Fibroblast of peridontal ligament (primary cell): Measurements from ENCODE around the gene EIF2S1.
"Not testable (repeated sequence)": the region's sequence is repeated elsewhere in the genome, so short reads cannot be mapped to it uniquely, and the experiment has no call there.

Experiments
- DNase-seq: peaks from one replicate; pipeline ENCODE4 v3.0.0-alpha.2; 2010; ENCODE audit errors: extremely low read depth

EIF2S1 gene

DNA sequence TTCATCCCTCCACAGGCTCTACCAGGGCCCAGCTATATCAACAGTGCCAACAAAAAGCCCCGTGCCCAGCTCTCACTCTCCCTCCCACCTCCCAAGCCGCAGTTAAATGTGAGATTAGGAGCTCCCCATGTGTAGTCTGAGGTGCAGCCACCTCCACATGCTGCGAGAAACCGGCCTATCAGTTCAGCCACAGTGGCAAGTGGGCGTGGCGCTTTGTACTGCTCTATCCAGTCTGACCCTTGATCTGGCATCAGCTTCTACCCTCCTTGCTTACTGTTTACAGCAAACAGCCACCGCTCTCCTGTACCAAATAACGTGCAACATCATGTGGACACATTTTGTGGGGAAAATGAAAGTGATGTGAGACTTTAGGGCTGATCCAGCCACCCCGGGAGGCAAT is 50.2 kb downstream of the EIF2S1 start:
- DNase-seq, result no peak

DNA sequence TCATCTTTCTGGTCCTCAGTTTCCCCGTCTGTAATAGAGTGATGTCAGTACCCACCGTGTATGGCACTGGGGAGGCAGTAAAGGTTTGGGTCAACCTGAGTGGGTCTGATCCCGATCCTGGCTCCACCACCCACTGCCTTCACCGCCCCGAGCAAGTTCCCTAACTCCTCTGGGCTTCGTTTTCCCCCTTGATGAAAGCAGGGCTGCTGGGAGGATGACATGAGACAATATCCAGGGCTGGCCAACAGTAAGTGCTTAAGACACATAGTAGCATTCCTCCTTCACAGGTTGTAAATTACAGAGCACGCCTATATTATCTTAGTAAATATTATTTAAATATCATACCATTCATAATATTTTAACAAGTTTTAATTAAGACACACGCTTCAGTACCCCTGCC is 51.2 kb downstream of the EIF2S1 start:
- DNase-seq, result no peak

DNA sequence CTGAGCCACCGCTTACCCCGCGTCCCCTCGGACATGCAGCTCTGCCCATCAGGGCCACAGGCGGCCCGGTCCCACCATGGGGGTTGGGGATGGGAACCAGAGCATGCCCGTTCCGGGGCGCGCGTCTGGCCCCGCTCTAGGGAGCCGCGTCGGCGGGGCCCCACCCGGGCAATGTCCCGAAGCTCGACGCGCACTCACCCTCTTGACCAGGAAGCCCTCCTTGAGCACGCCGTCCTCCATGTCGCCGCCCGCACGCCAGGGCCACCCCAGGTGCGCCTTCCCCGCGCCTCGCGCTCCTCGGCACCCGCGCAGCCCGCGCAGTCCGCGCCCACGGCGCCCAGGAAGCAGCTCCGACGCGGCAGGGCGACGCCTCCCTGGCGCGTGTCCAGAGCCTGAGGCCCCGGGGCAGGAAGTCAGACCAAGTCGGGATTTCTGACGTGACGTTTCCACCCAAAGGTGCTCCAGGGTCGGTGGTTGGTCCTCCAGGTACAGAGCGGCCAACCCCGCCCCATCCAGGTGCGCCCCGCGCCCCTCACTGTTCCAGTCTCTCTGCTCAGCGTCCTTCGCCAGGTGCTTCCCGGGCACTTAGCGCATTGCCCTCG is 51.8 kb downstream of the EIF2S1 start, which contains the start of gene PLEK2:
PLEK2 (minus strand) TSS at position 346 of the 602 bp plus-strand sequence; CDS start at position 240, 106 bp downstream.
- no peak for DNase-seq

DNA sequence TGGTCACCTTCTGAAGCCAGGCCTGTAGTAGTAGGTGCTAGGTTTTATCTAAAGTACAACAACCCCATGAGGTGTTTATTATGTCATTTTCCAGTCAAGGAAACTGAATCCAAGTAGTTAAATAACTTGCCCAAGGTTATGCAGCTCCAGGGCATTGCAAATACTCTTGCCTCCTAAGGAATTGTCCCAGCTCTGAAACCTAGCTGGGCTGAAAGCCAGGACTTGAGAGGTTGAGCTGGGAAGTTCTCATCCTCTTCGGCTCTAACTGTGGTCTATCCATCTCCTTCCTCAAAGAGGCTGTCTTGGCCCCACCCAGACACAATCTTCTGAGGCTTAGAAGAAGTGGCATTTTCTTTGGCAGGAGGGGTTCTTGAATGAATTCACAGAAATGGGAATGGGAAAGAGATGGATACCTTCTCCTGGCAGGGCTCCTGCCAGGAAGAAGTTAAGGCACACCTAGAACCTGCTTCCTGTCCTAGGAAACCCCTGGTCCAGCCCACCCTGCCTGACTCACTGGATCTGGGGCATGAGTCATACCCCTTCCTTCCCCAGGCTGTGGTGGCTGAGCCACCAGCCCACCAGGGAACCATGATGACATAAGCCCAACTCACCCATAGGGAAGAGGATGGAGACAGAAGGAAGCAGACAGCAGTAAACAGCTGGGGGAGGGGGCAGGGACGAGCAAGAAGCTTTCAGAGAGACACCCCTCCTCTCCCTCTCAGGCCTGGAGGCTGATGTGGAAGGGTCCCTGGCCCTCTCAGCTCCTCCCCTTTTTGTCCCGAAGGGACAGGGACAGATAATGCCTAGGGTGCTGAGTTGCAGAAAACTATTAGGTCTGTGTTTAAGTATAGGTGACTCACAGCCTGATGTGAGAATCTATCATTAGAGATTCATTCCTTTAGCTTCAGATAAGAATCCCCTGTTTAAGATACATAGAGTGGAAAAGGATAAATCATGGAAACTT is 54.0 kb downstream of the EIF2S1 start:
- DNase-seq, result peak; percentile 13

DNA sequence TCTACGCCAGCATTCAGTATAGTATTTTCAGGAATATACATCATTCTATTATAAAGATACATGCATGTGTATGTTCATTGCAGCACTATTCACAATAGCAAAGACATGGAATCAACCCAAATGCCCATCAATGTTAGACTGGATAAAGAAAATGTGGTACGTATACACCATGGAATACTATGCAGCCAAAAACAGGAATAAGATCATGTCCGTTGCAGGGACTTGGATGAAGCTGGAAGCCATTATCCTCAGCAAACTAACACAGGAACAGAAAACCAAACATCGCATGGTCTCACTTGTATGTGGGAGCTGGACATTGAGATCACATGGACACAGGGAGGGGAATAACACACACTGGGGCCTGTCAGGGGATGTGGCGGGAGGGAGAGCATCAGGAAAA is 55.5 kb downstream of the EIF2S1 start:
- DNase-seq, result not testable (repeated sequence)

DNA sequence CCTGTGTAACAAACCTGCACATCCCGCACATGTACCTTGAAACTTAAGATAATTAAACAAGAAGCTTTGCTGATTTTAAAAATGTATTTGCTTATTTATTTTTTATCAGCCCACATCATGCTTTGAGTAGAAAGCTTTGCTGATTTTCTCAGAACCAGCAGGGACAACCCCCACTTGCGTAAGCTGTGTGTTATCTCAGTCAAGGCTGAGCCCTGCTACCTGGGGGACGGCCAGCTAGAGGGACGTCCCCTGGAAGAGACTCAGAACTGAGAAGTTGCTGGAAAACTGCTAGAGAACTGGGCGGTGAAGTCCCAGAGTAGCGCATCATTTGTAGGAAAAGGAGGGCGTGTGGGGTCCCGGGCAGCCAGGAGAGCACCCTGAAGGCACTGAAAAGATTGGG is 56.0 kb downstream of the EIF2S1 start:
- DNase-seq, result no peak

DNA sequence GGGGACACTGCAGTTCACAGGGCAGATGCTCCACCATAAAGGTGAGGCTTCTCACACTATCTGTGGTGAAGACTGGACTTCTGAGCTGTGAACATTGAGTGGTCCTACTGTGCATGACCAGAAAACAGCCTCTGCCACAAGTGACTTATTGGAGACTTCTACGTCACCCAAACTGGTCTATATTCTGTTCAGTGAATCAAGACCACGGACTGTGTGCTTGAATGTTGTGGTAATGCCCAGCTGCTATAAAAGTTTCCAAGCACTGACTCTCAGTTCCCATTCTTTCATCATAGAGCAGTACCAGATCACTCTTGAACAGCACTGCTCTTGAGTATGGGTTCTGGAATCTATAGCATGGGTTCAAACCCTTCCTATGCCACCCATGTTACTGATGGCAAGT is 56.7 kb downstream of the EIF2S1 start:
- no peak for DNase-seq

DNA sequence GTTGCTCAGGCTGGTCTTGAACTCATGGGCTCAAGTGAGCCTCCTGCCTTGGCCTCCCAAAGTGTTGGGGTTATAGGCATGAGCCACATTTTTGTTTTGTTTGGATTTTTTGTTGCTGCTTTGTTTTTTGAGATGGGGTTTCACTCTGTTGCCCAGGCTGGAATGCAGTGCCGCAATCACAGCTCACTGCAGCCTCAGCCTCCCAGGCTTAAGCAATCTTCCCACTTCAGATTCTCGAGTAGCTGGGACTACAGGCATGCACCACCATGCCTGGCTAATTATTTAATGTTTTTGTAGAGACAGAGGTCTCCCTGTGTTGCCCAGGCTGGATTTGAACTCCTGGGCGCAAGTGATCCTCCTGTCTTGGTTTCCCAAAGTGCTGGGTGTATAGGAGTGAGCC is 57.5 kb downstream of the EIF2S1 start:
- DNase-seq, result peak; percentile 20

DNA sequence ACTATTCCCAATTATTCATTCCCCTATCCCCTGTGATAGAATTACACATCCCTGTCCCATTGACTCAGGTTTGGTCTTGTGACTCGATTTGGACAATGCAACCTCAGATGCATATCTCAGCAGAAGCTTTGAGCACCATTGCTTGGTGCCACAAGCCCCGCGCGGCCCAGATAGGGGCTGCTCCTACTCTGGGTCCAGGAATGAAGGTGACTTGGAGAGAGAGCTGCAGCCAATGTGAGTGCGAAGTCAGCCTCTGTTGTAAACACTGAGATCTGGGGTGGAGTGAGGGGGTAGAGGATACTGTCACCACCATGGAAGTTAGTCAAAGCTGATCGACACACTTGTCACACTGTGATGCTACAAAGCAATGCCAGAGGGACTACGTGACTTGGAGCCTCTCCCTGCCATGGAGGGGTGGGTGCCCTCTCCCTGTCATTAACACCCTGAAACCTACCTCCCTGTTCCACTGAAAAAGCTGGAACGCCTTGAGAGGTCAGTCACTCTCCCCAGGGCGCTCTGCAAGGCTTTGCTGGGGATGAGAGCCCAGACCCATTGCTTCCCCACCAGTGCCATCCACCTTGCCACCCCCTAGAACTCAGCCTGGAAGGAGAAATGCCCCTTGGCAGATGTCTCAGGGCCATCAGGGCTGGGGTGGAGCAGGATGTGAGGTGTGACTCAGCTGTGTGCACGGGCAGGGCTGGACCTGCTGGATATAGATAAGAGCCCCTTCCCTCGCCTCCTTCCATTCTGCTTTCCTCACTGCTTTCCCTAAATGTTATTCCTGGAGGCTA is 58.5 kb downstream of the EIF2S1 start:
- no peak for DNase-seq

DNA sequence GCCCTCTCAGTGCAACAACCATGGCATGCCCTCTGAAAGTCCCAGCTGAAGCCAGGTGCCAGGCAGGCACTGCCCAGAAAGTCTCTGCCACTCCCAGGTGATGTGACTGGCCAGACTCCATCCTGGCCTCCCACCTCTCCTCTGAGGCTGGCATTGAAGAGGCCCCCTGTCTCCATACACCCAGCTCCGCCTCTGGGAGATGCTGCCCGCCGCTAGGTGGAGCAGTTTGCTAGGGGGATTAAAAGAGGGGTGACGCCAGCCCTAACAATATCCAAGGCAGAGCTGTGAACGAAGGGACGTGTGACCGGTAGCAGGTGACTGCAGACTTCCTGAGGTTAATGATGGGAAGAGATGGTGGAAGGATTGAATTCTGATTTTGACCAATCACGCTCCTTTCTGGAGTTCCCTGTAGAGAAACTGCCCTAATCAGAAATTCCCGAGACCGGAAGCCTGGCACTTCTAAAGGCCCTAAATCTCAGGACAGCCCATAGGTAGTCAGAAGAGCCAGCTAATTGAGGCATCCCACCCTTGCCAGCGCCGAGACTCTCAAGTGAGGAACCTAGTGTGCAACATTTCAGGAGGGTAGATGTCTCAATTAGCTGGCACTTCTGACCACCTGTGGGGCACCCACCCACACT is 60.1 kb downstream of the EIF2S1 start:
- DNase-seq, result no peak

DNA sequence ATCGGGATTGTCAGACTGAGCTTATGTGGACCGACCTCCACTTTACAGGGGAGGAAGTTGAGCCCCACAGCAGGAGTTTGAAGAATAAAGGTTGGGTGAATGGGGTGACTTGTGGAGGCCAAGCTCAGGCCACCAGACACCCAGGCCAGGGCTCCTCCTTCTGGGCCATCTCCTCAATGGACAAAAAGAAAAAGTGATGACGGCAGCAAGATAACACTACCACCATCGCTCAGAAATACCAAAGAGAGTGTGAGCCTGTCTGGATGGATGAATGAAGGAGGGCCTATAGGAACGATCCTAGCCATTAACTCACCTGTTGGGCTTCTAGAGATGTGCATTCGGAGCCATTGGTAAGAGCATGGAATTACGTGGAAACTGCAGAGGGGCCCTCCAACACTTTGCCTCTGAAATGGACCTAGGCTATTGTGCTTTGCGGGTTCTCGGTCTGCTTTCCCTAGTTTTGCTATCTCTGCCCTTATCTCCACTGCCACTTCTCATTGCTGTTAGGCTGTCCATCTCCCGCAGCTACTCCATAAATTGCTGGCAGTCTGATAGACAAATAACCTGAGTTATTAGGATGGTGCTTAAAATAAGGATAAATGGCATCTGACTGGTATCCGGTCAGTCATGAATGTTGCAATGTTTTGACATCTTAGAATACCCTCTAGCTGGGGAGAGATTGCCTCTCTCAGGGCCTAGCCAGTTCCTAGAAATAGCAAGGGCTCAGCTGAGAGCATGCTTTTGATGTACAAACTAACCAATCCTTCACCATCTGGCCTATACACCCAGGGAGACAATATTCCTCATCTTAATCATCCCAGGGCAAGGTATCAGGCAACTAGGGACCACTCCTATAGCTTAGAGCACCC is 61.5 kb downstream of the EIF2S1 start:
- no peak for DNase-seq

DNA sequence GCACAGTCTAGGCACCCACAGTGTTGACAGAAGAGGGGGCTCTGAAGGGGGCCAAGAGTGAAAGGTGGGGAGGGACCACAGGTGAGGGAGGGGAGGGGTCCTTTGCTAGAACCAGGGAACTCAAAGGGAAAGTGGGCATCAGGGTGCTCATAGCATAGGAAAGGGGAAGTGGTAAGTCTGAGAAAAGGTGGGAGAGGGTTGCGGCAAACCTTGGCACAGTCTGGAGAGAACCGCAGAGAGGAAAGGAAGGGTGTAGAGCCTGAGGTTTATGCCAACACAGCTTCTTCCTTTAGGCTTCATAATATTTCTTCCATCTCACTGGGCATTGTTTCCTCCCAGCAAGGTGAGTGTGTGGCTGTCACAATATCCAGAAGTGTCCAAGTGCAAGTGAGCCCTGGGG is 63.3 kb downstream of the EIF2S1 start:
- no peak for DNase-seq

DNA sequence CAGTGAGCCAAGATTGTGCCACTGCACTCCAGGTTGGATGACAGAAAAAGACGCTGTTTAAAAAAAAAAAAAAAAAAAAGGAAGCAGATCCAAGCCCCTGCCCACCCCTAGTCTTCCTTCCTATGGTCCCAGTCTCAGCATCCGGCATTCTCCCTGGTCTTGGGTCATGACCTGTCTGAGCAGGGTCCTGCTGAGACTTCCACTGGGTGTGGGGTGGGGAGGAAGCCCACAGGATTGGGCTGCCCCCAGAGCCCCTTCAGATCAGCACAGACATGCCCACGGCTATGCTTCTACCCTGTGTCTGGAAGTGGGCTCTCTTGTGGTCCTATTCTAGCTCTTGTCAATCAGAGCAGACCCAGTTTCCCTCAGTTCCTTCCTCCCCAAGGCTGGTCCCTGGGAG is 64.4 kb downstream of the EIF2S1 start:
- no peak for DNase-seq

DNA sequence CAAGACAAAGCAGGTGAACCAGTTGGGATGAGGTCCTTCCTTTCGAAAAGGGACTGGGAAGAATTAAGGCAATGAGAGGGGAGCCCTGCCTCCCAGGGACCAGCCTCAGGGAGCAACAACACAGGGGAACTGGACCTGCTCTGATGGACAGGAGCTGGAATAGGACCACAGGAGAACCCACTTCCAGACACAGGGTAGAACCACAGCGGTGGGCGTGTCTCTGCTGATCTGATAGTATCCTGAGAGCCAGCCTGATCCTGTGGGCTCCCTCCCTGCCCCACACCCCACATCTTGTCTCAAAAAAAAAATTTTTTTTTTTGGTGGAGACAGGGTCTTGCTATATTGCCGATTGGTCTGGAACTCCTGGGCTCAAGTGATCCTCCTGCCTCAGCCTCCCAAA is 65.5 kb downstream of the EIF2S1 start:
- DNase-seq, result no peak

DNA sequence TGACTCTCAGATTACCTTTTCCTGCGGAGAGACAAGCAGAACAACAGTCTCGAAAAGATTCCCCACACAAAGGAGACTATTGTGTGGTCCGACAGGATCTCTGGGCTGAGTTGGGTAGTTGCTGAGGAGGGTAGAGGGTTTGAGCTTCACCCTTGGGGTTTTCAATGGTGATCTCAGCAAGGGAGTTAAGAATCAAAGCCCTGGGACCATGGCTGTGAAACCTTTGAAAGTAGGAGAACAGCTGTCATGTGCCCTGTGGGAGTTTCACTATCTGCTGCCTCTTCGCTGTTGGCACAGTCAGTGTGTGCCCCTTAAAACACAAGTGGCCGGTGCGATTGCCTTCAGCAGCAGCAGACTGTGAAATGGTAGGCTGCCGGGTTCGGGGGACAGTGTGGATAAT is 66.0 kb downstream of the EIF2S1 start:
- DNase-seq, result no peak

DNA sequence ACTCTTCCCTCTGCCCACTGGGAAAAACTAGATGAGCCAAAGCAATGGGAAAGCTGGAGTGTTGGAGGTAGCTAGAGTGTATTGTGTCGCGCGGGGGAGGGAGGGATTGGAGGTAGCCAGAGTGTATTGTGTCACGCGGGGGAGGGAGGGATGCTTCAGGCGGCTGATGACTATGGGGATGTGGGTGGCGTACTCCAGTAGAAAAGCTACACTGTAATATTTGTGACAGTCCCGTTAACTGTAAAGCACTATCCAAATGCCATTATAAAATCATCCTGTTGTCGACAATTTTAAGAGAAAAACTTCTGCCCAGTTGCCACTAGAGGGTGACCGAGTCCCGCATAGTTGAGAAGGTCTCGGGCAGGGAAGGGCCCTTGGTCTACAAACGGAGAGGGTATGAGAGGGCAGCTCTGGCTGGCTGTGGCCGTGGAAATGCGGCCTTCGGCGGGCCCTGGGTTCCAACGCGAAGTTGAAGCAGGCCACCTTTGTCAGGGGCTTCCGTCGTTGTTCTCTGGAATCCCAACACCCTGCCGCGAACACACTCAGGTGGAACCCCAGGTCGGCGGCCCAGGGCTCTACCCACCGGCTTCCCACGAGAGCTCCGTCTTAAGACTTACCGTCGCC is 67.0 kb downstream of the EIF2S1 start:
- DNase-seq, result peak; percentile 84

DNA sequence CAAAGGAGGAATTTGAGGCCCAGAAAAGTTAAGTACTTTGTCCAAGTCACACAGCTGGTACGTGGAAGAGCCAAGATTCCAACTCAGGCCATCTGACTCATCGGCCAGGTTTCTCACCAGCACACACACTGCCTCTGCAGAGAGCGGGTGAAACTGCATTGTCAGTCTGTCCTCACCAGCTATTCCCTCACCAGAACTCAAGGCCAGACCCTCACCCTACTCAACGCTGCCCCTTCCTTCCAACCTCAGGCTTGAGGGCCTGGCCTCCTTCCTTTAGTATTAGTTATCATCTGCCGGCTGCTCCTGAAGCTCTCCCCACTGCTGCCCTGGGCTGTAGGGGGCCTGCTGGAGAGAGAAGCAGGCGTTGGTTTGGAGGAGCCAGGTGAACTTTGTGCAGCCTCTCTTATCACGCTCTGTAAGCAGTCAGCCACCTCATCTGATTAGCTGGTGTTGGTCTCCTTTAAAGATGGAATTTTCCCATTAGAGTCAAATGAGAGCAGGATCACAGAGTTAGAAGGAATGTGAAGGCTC is 68.4 kb downstream of the EIF2S1 start:
- peak; percentile 38 for DNase-seq

DNA sequence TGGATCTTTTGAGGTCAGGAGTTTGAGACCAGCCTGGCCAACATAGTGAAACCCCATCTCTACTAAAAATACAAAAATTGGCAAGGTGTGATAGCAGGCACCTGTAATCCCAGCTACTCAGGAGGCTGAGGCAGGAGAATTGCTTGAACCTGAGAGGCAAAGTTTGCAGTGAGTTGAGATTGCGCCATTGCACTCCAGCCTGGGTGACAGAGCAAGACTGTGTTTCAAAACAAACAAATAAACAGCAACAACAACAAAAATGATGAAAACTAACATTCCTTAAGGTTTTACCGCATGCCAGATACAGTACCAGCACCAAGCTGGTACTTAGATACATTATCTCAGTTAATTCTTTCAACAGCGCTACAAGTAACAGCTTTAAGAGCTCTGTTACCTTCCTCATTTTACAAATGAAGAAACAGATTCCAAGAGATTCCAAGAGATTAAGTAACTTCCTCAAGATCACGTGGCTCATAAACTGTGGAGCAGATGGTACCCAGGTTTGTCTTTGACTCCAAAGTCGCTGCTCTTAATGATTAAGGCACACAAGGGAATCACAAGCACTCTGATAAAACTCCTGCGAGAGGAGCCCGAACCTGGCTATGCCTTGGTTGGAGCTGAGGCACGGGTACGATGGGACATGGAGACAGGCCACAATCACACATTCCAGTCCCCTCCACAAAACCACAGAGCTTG is 69.5 kb downstream of the EIF2S1 start:
- DNase-seq, result no peak

DNA sequence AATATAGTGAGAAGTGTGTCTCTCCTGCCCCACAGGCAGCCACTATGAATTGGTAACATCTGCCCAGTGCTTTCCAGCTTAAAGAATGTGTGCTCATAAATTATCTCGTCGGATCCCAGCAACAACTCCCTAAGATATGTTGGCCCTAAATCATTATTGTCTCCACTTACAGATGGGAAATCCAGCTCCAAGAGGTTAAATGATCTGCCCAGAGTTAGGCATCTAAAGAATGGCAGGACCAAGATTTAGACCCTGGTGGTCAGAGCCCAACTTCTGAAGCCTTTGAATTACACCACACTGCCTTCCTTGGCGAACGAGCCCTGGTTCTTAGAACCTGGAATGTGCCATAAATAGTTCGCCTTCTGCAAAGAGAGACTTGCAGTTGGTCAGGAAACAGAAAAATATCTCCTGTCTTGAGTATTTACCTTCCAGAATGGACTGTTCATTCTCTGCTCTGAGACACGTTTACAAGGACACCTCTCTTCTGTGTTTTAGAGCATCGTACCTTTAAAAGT is 72.0 kb downstream of the EIF2S1 start:
- no peak for DNase-seq
